HEK293T (cell line): ENCODE results near the gene FAM13C.

Experiments used
- FOXM1 ChIP-seq: fragments of 450-650 bp; IDR thresholded peaks from 2 replicates; pipeline ENCODE4 v1.6.1; 2017; ENCODE audit warnings: mild to moderate bottlenecking, borderline replicate concordance
- L3MBTL2 ChIP-seq: fragments of 450-650 bp; conservative IDR thresholded peaks from 2 replicates; pipeline ENCODE4 v1.6.1; 2016; ENCODE audit warnings: mild to moderate bottlenecking
- NFRKB ChIP-seq: fragments of 450-650 bp; IDR thresholded peaks from 2 replicates; pipeline ENCODE4 v1.6.1; 2016; ENCODE audit warnings: mild to moderate bottlenecking, moderate library complexity
- SP1 ChIP-seq: fragments of 450-650 bp; IDR thresholded peaks from 2 replicates; pipeline ENCODE4 v1.6.1; 2017

GRCh38 chr10:59336632-59337031 is 25.7 kb downstream of the FAM13C start:
- TF ChIP-seq L3MBTL2 (no peak), SP1 (no peak), NFRKB (no peak), FOXM1 (no peak)
